GM21576 (cell line): ENCODE results near the gene KCNJ6.

ENCODE experiments used
- ATAC-seq: cut with Tn5 transposase; IDR thresholded peaks from one replicate; pipeline ENCODE4 v1.9.1; 2021; ENCODE audit warnings: mild to moderate bottlenecking, moderate library complexity; ENCODE audit not compliant: unreplicated experiment

The KCNJ6 gene

DNA sequence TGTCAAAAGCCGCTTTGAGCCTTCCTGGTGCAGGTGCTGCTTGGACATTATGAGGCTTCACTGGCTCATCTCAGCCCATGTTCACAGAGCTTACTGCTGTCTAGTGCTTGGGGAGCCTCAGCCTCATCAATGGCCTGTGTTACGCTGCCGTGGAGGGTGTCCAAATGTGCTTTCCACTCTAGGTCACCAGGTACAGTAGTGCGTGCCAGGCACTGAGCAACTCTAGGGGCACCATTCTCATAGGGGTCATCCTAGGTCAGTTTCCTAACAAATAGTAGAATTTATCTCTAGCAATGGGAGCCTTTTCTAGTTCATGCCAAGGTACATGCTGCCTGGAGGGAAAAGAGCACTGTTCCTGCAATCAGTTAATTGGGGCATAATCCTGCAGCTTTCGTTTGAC, 355.9 kb downstream of the KCNJ6 start:
- no peak for ATAC-seq

DNA sequence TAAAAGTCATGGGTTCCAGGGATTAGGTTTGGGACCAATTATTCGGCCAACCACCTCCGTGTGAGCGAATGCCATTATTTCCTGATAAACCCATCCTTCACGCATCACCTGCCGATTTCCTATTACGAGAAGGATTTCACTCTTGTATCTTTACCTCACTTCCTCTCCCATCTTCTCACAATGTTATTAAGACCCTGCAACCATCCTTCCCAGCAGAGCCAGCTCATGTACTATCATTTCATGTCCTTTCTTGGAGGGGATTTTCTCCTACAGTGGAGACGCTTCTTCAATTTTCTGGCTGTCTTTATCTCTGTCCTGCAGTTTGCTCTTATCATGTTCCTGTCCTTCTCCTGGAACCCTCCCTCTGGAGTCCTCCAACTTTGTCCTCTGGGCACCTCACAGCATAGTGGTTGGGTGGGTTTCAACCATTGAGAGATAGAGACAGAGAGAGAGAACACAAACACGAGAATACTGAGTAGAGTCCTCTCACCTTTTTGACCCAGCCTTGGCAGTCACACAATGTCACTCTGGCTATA, 357.5 kb downstream of the KCNJ6 start:
- no peak for ATAC-seq
